Esophagus squamous epithelium (tissue), 5 donors: Measurements from ENCODE around the gene TUBA4B. TPM values are rescaled to one million over a fixed set of nuclear protein-coding genes. Genes with fewer than 3 reads are reported as not detected.
A peak's percentile ranks its signal among the peaks of the same experiment; 100 is the strongest.

Source experiments
- DNase-seq: peaks from one replicate; lab custom pipeline; 2025; lab: John Stamatoyannopoulos, UW
- H3K27ac ChIP-seq, 4 donors: fragments of 200-600 bp; sonication (generic); one replicate each; pipeline ENCODE4 v1.5.1; 2016 to 2019; ENCODE audit warnings: mild to moderate bottlenecking in 1 of 4
- H3K27me3 ChIP-seq, 4 donors: fragments of 200-600 bp; sonication (generic); 1 replicate in 3 of 4; 2 replicates in 1 of 4; pipeline versions ENCODE4 v1.5.1 to v1.6.0; 2017 to 2021; ENCODE audit warnings: antibody characterized with exemption in 1 of 4
- H3K36me3 ChIP-seq, 3 donors: fragments of 200-600 bp; sonication (generic); one replicate each; pipeline ENCODE4 v1.5.1; 2016 to 2019
- H3K4me1 ChIP-seq, 3 donors: fragments of 200-600 bp; sonication (generic); one replicate each; pipeline ENCODE4 v1.5.1; 2017 to 2019
- H3K4me3 ChIP-seq, 4 donors: fragments of 200-600 bp; sonication (generic); 1 replicate in 3 of 4; 2 replicates in 1 of 4; pipeline ENCODE4 v1.5.1; 2016 to 2019; ENCODE audit warnings: mild to moderate bottlenecking in 2 of 4, moderate library complexity in 1 of 4
- H3K9me3 ChIP-seq, 3 donors: fragments of 200-600 bp; sonication (generic); one replicate each; pipeline ENCODE4 v1.5.1; 2016 to 2019
- POLR2A ChIP-seq, 4 donors: fragments of 450-650 bp; IDR thresholded peaks; one replicate each; pipeline ENCODE4 v1.6.1; 2017; ENCODE audit warnings: antibody characterized with exemption in 4 of 4, mild to moderate bottlenecking in 4 of 4, moderate library complexity in 3 of 4
- WGBS, 2 donors: methylation state at CpG; one replicate each; pipeline ENCODE4 v1.1.5; 2018; 5-methylcytosine and 5-hydroxymethylcytosine counted together
- intact Hi-C: fragments of 100-400 bp; cut with DNase I; formaldehyde crosslinking; loops from one replicate; pipeline ENCODE4 v1.15.0; 2022
- total RNA-seq, 4 donors: library from RNA; depleted of rRNA; stranded (reverse); fragments of >200 nt; gene quantifications; one replicate each; pipeline ENCODE4 v1.1.0, GENCODE V29; 2016
- TF ChIP-seq, protein P1 (sequence below), 6 experiments: fragments of 450-650 bp in 4 of 6; fragments of 200-600 bp in 2 of 6; sonication (generic) in 2 of 6; IDR thresholded peaks; one replicate each; pipeline ENCODE4 v1.5.1; 2016 to 2019; ENCODE audit warnings: antibody characterized with exemption in 6 of 6, mild to moderate bottlenecking in 4 of 6, moderate library complexity in 4 of 6
- donor health status: DM: yes; HTN: yes; CAD: no.

Gene TUBA4B
- total RNA-seq = not detected

DNA sequence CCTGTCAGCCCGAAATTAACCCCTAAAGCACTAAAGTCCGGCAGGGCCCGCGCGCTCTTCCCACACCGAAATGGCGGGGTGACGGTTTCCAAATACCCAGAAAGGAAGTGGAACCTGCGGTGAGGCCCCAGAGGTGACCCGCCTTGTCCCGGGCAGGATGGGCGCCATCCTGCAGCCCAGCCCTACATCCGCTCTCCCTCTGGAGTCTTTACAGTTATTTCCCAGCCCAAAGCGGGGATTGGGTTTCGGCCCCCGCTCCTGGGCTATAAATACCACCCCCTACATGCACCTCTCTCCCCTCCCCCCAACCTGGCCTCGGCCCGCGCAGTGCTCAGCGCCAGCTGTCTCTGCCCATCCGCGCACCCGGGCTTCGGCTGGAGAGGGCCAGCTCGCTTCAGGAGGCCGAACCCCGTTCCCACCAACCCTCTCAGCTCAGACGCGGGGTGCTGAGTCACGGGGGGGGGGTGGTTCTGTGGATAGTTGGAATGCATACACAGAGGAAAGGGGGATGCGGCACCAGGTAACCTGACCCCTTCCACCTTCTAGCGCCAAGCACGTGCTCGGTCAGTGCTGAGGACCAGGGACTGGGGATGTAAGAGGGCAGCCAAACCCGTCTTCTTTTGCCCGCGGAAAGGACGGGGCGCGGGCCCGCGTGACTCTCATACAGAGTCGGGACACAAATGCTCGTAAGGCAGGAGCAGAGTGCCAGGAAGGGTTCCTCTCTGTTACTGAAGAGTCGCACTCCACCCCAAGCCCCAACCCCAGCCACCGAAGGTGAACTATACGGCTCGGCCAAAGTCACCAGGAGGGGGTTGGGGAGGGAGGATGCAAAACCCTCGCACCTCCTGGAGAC lies at the start of gene TUBA4B:
Gene TUBA4B (plus strand): TSS at position 344 of the 853 bp plus-strand sequence. CDS start 165 bp downstream, at position 509.
- DNase-seq = no peak
- TF ChIP-seq, protein P1, sequence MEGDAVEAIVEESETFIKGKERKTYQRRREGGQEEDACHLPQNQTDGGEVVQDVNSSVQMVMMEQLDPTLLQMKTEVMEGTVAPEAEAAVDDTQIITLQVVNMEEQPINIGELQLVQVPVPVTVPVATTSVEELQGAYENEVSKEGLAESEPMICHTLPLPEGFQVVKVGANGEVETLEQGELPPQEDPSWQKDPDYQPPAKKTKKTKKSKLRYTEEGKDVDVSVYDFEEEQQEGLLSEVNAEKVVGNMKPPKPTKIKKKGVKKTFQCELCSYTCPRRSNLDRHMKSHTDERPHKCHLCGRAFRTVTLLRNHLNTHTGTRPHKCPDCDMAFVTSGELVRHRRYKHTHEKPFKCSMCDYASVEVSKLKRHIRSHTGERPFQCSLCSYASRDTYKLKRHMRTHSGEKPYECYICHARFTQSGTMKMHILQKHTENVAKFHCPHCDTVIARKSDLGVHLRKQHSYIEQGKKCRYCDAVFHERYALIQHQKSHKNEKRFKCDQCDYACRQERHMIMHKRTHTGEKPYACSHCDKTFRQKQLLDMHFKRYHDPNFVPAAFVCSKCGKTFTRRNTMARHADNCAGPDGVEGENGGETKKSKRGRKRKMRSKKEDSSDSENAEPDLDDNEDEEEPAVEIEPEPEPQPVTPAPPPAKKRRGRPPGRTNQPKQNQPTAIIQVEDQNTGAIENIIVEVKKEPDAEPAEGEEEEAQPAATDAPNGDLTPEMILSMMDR (IDR thresholded peaks at IDR 0.05) = no peak
- no peak for TF ChIP-seq POLR2A (IDR thresholded peaks at IDR 0.05)
- Histone ChIP-seq H3K4me3 (peak within 1 kb of the TSS; percentile 65 to 83 (median 74)), H3K9me3 (no peaks in the 10 kb centered on the region), H3K27me3 (peaks cover 0 to 2% (median 0%) of the 10 kb centered on the region in 4 donors), H3K4me1 (peaks cover 50 to 78% (median 58%) of the 10 kb centered on the region in 3 donors), H3K27ac (peak within 1 kb of the TSS; percentile 93 to 96 (median 95)), H3K36me3 (peaks cover 6 to 27% (median 8%) of the 10 kb centered on the region in 3 donors)
- 1 to 8% methylated on average over 4 to 28 of the region's 49 CpGs for WGBS, 2 donors
- intact Hi-C loops = no loop called here

DNA sequence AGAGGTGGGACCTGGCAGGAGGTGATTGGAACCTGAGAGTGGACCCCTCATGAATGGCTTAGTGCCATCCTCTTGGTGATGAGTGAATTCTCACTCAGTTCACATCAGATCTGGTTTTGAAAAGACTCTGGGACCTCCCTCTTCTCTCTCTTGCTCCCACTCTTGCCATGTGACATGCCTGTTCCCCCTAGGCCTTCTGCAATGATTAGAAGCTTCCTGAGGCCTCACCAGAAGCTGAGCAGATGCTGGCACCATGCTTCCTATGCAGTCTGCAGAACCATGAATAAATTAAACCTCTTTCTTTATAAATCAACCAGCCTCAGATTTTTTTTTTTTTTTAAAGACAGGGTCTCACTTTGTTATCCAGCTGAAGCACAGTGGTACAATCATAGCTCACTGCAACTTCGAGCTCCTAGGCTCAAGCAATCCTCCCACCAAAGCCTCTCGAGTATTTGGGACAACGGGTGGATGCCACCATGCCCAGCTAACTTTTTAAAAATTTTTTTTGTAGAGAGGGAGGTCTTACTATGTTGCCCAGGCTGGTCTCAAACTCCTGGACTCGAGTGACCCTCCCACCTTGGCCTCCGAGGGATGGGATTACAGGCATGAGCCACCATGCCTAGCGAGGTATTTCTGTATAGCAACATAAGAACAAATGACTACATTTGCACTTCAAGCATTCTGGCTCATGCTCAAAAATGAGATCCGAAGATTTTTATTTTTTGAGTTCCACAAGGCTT lies 48.4 kb upstream of the TUBA4B start:
- H3K4me3 ChIP-seq = no peak overlapping the region
- H3K36me3 ChIP-seq = peaks cover 0 to 19% (median 9%) of the 10 kb centered on the region in 3 donors
- H3K9me3 ChIP-seq = no peaks in the 10 kb centered on the region
- peaks cover 12 to 34% (median 14%) of the 10 kb centered on the region in 3 donors for H3K4me1 ChIP-seq
- TF ChIP-seq POLR2A (IDR thresholded peaks at IDR 0.05) = no peak
- TF ChIP-seq, protein P1 (IDR thresholded peaks at IDR 0.05) = no peak
- DNase-seq = no peak
- intact Hi-C loops = no loop called here
- WGBS, 2 donors = 86 to 94% methylated on average over 7 of the region's 7 CpGs
- H3K27me3 ChIP-seq = no peaks in the 10 kb centered on the region
- H3K27ac ChIP-seq = no peak overlapping the region

DNA sequence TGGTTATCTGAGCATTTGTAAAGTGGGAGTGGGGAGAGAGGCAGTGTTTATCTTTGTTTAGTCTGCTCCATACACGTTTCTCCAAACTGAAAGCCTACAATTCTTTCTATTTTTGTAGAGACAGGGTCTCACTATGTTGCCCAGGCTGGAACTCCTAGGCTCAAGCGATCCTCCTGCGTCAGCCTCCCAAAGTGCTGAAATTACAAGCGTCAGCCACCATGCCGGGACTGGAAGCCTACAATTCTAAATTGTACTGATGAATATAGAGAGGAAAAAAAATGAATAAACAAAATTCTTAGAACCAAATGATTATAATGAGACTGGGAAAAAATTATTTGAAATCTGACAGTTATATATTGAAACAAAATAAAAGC lies 47.9 kb upstream of the TUBA4B start:
- H3K27me3 ChIP-seq = no peaks in the 10 kb centered on the region
- H3K4me1 ChIP-seq = peaks cover 12 to 34% (median 14%) of the 10 kb centered on the region in 3 donors
- no peak for TF ChIP-seq POLR2A (IDR thresholded peaks at IDR 0.05)
- TF ChIP-seq, protein P1 (IDR thresholded peaks at IDR 0.05) = no peak
- H3K9me3 ChIP-seq = no peaks in the 10 kb centered on the region
- H3K27ac ChIP-seq = no peak overlapping the region
- peaks cover 0 to 24% (median 15%) of the 10 kb centered on the region in 3 donors for H3K36me3 ChIP-seq
- H3K4me3 ChIP-seq = no peak overlapping the region
- WGBS, 2 donors = 79 to 88% methylated on average over 5 of the region's 5 CpGs
- DNase-seq = no peak
- intact Hi-C loops = no loop called here

DNA sequence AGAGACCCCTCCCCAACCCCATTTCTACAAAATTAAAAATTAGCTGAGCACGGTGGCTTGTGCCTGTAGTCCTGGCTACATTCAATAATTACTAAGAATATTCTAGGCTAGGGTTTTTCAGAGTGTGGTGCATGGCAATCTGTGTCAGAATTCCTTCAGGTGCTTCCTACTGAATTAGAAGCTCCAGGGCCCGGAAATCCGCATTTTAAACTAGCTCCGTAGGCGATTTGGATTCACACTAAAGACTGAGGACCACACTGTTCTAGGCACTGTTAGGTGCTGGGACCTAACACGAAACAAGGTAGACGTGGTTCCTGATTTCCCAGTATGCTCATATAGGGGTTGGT lies 47.1 kb upstream of the TUBA4B start:
- DNase-seq = no peak
- Histone ChIP-seq H3K27me3 (no peaks in the 10 kb centered on the region), H3K9me3 (no peaks in the 10 kb centered on the region), H3K4me3 (peak overlapping the region; percentile 70 to 83 (median 73)), H3K4me1 (peaks cover 12 to 34% (median 14%) of the 10 kb centered on the region in 3 donors), H3K36me3 (peaks cover 6 to 32% (median 23%) of the 10 kb centered on the region in 3 donors), H3K27ac (peak overlapping the region; percentile 93 to 99 (median 97))
- WGBS, 2 donors = 12 to 17% methylated on average over 5 to 7 of the region's 7 CpGs
- TF ChIP-seq, protein P1 (IDR thresholded peaks at IDR 0.05) = no peak
- TF ChIP-seq POLR2A (IDR thresholded peaks at IDR 0.05) = no peak
- intact Hi-C loops = no loop called here
